ENCODE results near the gene FGGY.

Gene FGGY

DNA sequence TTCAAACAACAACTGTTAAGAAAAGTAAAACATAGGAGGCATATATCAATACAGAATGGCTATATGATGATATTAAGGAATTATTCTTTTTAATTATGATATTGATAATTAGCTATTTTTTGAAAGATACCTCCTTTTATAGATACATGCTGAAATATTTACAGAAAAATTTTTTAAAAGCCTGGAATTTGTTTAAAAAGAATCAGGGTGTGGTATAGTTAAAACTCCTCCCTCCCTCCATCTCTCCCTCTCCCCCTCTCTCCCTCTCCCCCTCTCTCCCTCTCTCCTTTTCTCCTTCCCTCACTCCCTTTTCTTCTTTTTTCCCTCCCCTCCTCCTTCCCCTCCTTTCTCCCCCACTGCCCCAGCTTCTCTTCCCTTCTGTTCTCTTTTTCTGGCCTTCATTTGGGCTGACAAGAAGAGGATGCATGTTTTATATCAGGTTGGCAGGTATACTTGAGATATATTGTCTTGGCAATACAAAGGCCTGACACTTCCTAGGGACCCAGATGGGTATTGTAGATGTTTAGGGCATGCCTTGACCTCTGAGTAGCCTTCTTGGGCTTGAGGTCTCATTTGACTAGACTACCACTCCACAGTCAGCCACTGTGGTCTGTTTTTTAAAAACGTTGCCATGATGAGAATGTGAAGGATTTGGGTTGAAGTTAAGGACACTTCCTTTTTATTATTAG is 124.5 kb downstream of the FGGY start:
- TF ChIP-seq, protein P1, sequence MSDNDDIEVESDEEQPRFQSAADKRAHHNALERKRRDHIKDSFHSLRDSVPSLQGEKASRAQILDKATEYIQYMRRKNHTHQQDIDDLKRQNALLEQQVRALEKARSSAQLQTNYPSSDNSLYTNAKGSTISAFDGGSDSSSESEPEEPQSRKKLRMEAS (IDR thresholded peaks at IDR 0.05; ENCODE audit: low read depth, low read length) = no peak
- no peak for TF ChIP-seq POLR2A (IDR thresholded peaks at IDR 0.05; ENCODE audit: extremely low read depth, insufficient read length)
- no peak for TF ChIP-seq MYC (IDR thresholded peaks at IDR 0.05; ENCODE audit: low read depth, low read length)
- no peak for TF ChIP-seq CTCF (IDR thresholded peaks at IDR 0.05; ENCODE audit: low read depth, low read length)
- H3K4me3 ChIP-seq (ENCODE audit: low read depth, low read length) = no peak overlapping the region

GRCh38 chr1:59422921-59423575 is 126.2 kb downstream of the FGGY start:
- no peak for DNase-seq (ENCODE audit: low read depth)
- H3K4me3 ChIP-seq (ENCODE audit: low read depth, low read length) = no peak overlapping the region
- no peak for TF ChIP-seq POLR2A (IDR thresholded peaks at IDR 0.05; ENCODE audit: extremely low read depth, insufficient read length)
- TF ChIP-seq, protein P1 (IDR thresholded peaks at IDR 0.05; ENCODE audit: low read depth, low read length) = no peak
- no peak for TF ChIP-seq MYC (IDR thresholded peaks at IDR 0.05; ENCODE audit: low read depth, low read length)
- no peak for TF ChIP-seq CTCF (IDR thresholded peaks at IDR 0.05; ENCODE audit: low read depth, low read length)

More for the DNA sequence above, 124.5 kb downstream of the FGGY start:
- DNase-seq (ENCODE audit: low read depth) = no peak

DNA sequence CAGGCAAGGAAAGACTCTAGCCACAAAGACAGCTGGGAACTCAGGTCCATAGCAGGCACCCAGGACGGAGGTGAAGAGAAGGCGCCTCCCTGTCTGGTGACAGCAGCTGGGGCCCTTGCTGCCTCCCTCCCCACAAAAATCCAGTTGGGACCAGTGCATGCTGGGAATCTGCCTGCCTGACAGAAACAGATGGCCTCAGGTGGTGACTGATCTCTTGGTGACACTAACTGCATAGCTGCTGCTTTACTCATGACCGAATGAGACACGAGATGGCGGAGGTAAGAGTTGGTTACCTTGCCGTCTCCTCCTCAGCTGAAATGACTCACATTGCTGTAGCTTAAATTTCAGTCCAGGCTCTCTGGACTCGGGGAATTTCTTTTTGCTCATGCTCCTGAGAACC is 130.3 kb downstream of the FGGY start:
- DNase-seq (ENCODE audit: low read depth) = no peak

GRCh38 chr1:59427784-59428183 is 130.9 kb downstream of the FGGY start:
- no peak for DNase-seq (ENCODE audit: low read depth)
- no peak overlapping the region for H3K4me3 ChIP-seq (ENCODE audit: low read depth, low read length)
- TF ChIP-seq, protein P1 (IDR thresholded peaks at IDR 0.05; ENCODE audit: low read depth, low read length) = no peak
- TF ChIP-seq POLR2A (IDR thresholded peaks at IDR 0.05; ENCODE audit: extremely low read depth, insufficient read length) (no peak), CTCF (IDR thresholded peaks at IDR 0.05; ENCODE audit: low read depth, low read length) (no peak)

More for the DNA sequence above, 130.3 kb downstream of the FGGY start:
- no peak for TF ChIP-seq CTCF (IDR thresholded peaks at IDR 0.05; ENCODE audit: low read depth, low read length)
- TF ChIP-seq, protein P1 (IDR thresholded peaks at IDR 0.05; ENCODE audit: low read depth, low read length) = no peak
- TF ChIP-seq MYC (IDR thresholded peaks at IDR 0.05; ENCODE audit: low read depth, low read length) = no peak
- TF ChIP-seq POLR2A (IDR thresholded peaks at IDR 0.05; ENCODE audit: extremely low read depth, insufficient read length) = no peak
- no peak overlapping the region for H3K4me3 ChIP-seq (ENCODE audit: low read depth, low read length)

DNA sequence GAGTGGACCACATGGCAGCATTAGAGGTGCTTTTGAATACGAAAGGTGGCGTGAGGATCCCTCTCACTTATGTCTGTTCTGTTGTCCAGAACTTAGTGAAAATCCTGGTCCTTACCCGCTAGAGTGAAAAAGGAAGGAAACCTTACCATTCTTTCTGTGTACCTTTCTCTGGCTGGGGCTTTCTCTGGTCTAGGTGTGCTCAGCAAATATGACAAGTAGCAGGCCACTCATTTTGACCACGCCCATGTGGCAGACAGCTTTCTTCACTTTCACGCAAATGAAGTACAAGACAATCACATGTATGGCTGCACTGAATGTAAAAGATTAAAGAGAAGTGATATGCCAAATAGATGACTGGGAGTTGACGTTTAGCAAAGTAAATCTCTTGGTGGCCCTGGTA is 131.9 kb downstream of the FGGY start:
- no peak overlapping the region for H3K4me3 ChIP-seq (ENCODE audit: low read depth, low read length)
- no peak for DNase-seq (ENCODE audit: low read depth)
- TF ChIP-seq MYC (IDR thresholded peaks at IDR 0.05; ENCODE audit: low read depth, low read length) (no peak), POLR2A (IDR thresholded peaks at IDR 0.05; ENCODE audit: extremely low read depth, insufficient read length) (no peak), CTCF (IDR thresholded peaks at IDR 0.05; ENCODE audit: low read depth, low read length) (no peak)
- TF ChIP-seq, protein P1 (IDR thresholded peaks at IDR 0.05; ENCODE audit: low read depth, low read length) = no peak
